Prostate gland (tissue), 2 donors: ENCODE measurements around the gene UGT2B11.

Source experiments
- CTCF ChIP-seq, 4 experiments: fragments of 200-600 bp in 2 of 4; fragments of 450-650 bp in 2 of 4; sonication (generic) in 2 of 4; IDR thresholded peaks; 1 replicate in 3 of 4; 2 replicates in 1 of 4; pipeline ENCODE4 v1.5.1; 2016 to 2019; ENCODE audit warnings: antibody characterized with exemption in 4 of 4, mild to moderate bottlenecking in 2 of 4, moderate library complexity in 2 of 4
- POLR2AphosphoS5 ChIP-seq: sonication (generic); formaldehyde crosslinking; IDR thresholded peaks from one replicate; pipeline ENCODE4 v1.6.1; 2017; ENCODE audit warnings: antibody characterized with exemption

GRCh38 chr4:69167300-69167699, 47.2 kb downstream of the UGT2B11 start:
- TF ChIP-seq CTCF (IDR thresholded peaks at IDR 0.05), result no peak
- no peak for TF ChIP-seq POLR2AphosphoS5
